ENCODE measurements around the gene RAB11B. TPM values are rescaled to one million over a fixed set of nuclear protein-coding genes. Genes with fewer than 3 reads are reported as not detected.
A peak's percentile ranks its signal among the peaks of the same experiment; 100 is the strongest.

The RAB11B gene
- total and polyA plus RNA-seq, 2 of the 13 experiments (the other 11 are each of a cell fraction or from before 2014, with no cell fraction given), result 6.0 to 28.4 TPM

DNA sequence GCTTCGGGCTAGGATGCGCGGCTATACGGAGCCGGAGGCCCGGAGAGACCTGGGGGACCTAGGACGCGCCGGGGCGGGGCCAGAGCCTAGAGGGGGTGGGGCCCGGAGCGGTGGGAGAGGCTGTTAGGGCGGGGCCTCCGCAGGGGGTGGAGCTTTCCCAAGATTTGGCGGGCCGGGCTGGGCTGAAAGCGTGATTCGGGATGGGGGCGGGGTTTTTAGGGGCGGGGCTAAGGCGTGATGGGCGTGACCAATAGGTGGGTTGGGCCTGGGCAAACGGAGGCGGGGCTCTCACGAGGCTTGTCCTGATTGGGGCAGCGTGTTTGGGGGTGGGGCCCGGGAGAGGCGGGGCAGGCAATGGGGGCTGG, 439 bp downstream of the RAB11B start (continued):
- no peak for TF ChIP-seq AKNA (CRISPR knock-in tag; IDR thresholded peaks at IDR 0.05; ENCODE audit: borderline replicate concordance)
- TF ChIP-seq GATA4 (IDR thresholded peaks at IDR 0.05; ENCODE audit: borderline replicate concordance, low read depth), result no peak
- TF ChIP-seq ETV6 (CRISPR knock-in tag; conservative IDR thresholded peaks at IDR 0.05), result no peak
- no peak for TF ChIP-seq SMAD3 (CRISPR knock-in tag; IDR thresholded peaks at IDR 0.05)
- 0 out of 2 replicates have a peak, but pooled peaks have one; percentile 8 for TF ChIP-seq ZNF558 (CRISPR knock-in tag; IDR thresholded peaks at IDR 0.05; ENCODE audit: borderline replicate concordance)
- no peak for TF ChIP-seq ZNF282 (IDR thresholded peaks at IDR 0.05; ENCODE audit: partially characterized antibody)
- TF ChIP-seq MXI1 (IDR thresholded peaks at IDR 0.05; ENCODE audit: borderline replicate concordance, low read depth, low read length), result no peak; the same call in 2 of the 3 replicates
- no peak for TF ChIP-seq NR2F2 (IDR thresholded peaks at IDR 0.05; ENCODE audit: borderline replicate concordance, low read depth)
- TF ChIP-seq PHF8 (CRISPR knock-in tag; IDR thresholded peaks at IDR 0.05), result peak; percentile 4; the same call in 1 of the 2 replicates
- 0 out of 2 replicates have a peak, but pooled peaks have one; percentile 2 for TF ChIP-seq SPEN (CRISPR knock-in tag; IDR thresholded peaks at IDR 0.05; ENCODE audit: low read depth)
- 0 out of 2 replicates have a peak, but pooled peaks have one; percentile 4 for TF ChIP-seq ZSCAN21 (CRISPR knock-in tag; IDR thresholded peaks at IDR 0.05; ENCODE audit: borderline replicate concordance)
- TF ChIP-seq ZNF343 (CRISPR knock-in tag; IDR thresholded peaks at IDR 0.05), result no peak
- TF ChIP-seq IRF9 (CRISPR knock-in tag; IDR thresholded peaks at IDR 0.05; ENCODE audit: borderline replicate concordance), result no peak
- TF ChIP-seq RBM39 (IDR thresholded peaks at IDR 0.05; ENCODE audit: low read depth, low read length, poor library complexity, severe bottlenecking), result peak; percentile 16
- no peak for TF ChIP-seq SIX1 (CRISPR knock-in tag; IDR thresholded peaks at IDR 0.05; ENCODE audit: borderline replicate concordance)
- no peak for TF ChIP-seq RCOR2 (CRISPR knock-in tag; IDR thresholded peaks at IDR 0.05)
- TF ChIP-seq SP5 (CRISPR knock-in tag; IDR thresholded peaks at IDR 0.05; ENCODE audit: borderline replicate concordance, low read depth), result 0 out of 2 replicates have a peak, but pooled peaks have one; percentile 7
- no peak for TF ChIP-seq ZNF644 (CRISPR knock-in tag; IDR thresholded peaks at IDR 0.05; ENCODE audit: low read depth)
- TF ChIP-seq HES4 (CRISPR knock-in tag; IDR thresholded peaks at IDR 0.05; ENCODE audit: borderline replicate concordance), result no peak
- TF ChIP-seq ZNF510 (CRISPR knock-in tag; IDR thresholded peaks at IDR 0.05; ENCODE audit: low read depth), result no peak
- no peak for TF ChIP-seq NR1H2 (CRISPR knock-in tag; IDR thresholded peaks at IDR 0.05; ENCODE audit: borderline replicate concordance, low read depth)
- TF ChIP-seq ZNF546 (CRISPR knock-in tag; conservative IDR thresholded peaks at IDR 0.05), result no peak
